K562 treated with DMSO at 1 percent for 4 hours (cell line): ENCODE measurements around the gene TEX53. TPM values are rescaled to one million over a fixed set of nuclear protein-coding genes. Genes with fewer than 3 reads are reported as not detected.

Experiments used
- total RNA-seq: library from RNA; unstranded; fragments of 300-600 nt; gene quantifications from 2 replicates; pipeline ENCODE4 v1.2.3, GENCODE V29; 2022; ENCODE audit not compliant: insufficient read depth

The TEX53 gene
- not detected in 2 replicates for total RNA-seq

GRCh38 chr9:114657705-114658104, at the start of gene TEX53:
Gene TEX53 (minus strand): TSS chr9:114657805. CDS start chr9:114657774, 31 bp downstream.

GRCh38 chr9:114681594-114682332, 24.2 kb upstream of the TEX53 start, which contains the start of gene TEX48:
Gene TEX48 (minus strand): TSS chr9:114682192. CDS start chr9:114671723, 10,469 bp downstream.

Other genes with a start within 250 kb of the TEX53 start
- gene WHRN, start 152.3 kb downstream of the TEX53 start, total RNA-seq: 10.6 and 21.0 TPM in 2 replicates
- 121 and 129 TPM in 2 replicates for gene ATP6V1G1, start 70.0 kb downstream of the TEX53 start, total RNA-seq
- 7.3 and 9.4 TPM in 2 replicates for gene TMEM268, start 46.5 kb downstream of the TEX53 start, total RNA-seq
- not detected in 2 replicates for gene TEX48, start 24.4 kb upstream of the TEX53 start, total RNA-seq
- not detected in 2 replicates for gene TNFSF15, start 148.2 kb upstream of the TEX53 start, total RNA-seq